NCI-H510A (cell line): ENCODE results near the gene PHLDB1.

Experiments
- DNase-seq: peaks from one replicate; lab custom pipeline; 2025; lab: John Stamatoyannopoulos, UW

Gene PHLDB1

GRCh38 chr11:118622376-118623268, 15.2 kb downstream of the PHLDB1 start:
- DNase-seq = peak; percentile 89

GRCh38 chr11:118623269-118623655, 15.8 kb downstream of the PHLDB1 start:
- peak; percentile 87 for DNase-seq

GRCh38 chr11:118625036-118625690, 17.7 kb downstream of the PHLDB1 start:
- DNase-seq = no peak

- no peak for DNase-seq
Observed at GRCh38 chr11:118625976-118626375, 18.6 kb downstream of the PHLDB1 start.

- no peak for DNase-seq
Observed at GRCh38 chr11:118627566-118627965, 20.2 kb downstream of the PHLDB1 start.

- no peak for DNase-seq
Observed at GRCh38 chr11:118628031-118628430, 20.6 kb downstream of the PHLDB1 start.

GRCh38 chr11:118628432-118628831, 21.0 kb downstream of the PHLDB1 start:
- no peak for DNase-seq

GRCh38 chr11:118628861-118629549, 21.6 kb downstream of the PHLDB1 start:
- no peak for DNase-seq

GRCh38 chr11:118629761-118630661, 22.6 kb downstream of the PHLDB1 start:
- DNase-seq = no peak

- DNase-seq = no peak
Observed at GRCh38 chr11:118631142-118631909, 23.9 kb downstream of the PHLDB1 start.

- no peak for DNase-seq
Observed at GRCh38 chr11:118632577-118633318, 25.3 kb downstream of the PHLDB1 start.

- DNase-seq = no peak
Observed at GRCh38 chr11:118633319-118633690, 25.9 kb downstream of the PHLDB1 start.

- no peak for DNase-seq
Observed at GRCh38 chr11:118633979-118634378, 26.6 kb downstream of the PHLDB1 start.

- peak; percentile 79 for DNase-seq
Observed at GRCh38 chr11:118634431-118635236, 27.2 kb downstream of the PHLDB1 start.

GRCh38 chr11:118635237-118635591, 27.8 kb downstream of the PHLDB1 start:
- no peak for DNase-seq

- DNase-seq = no peak
Observed at GRCh38 chr11:118635642-118636041, 28.2 kb downstream of the PHLDB1 start.

GRCh38 chr11:118636569-118637290, 29.3 kb downstream of the PHLDB1 start:
- no peak for DNase-seq

- no peak for DNase-seq
Observed at GRCh38 chr11:118638726-118639125, 31.3 kb downstream of the PHLDB1 start.

- DNase-seq = no peak
Observed at GRCh38 chr11:118639899-118640298, 32.5 kb downstream of the PHLDB1 start.
